Measurements from ENCODE around the gene MAD1L1.

The MAD1L1 gene

GRCh38 chr7:2169923-2170575 is 62.7 kb downstream of the MAD1L1 start:
- DNase-seq (ENCODE audit: low read depth, low spot score) = no peak
- no peak overlapping the region for H3K4me3 ChIP-seq (ENCODE audit: low read depth, low read length)
- in situ Hi-C loops (cut with HindIII; ENCODE audit: low sequenced_read_pairs) = no loop called here
- TF ChIP-seq CTCF (IDR thresholded peaks at IDR 0.05; ENCODE audit: low read depth, low read length) = no peak

GRCh38 chr7:2168615-2169311 is 64.0 kb downstream of the MAD1L1 start:
- in situ Hi-C loops (cut with HindIII; ENCODE audit: low sequenced_read_pairs) = no loop called here
- TF ChIP-seq CTCF (IDR thresholded peaks at IDR 0.05; ENCODE audit: low read depth, low read length) = no peak

GRCh38 chr7:2166625-2167280 is 66.0 kb downstream of the MAD1L1 start:
- no peak overlapping the region for H3K4me3 ChIP-seq (ENCODE audit: low read depth, low read length)
- no peak for DNase-seq (ENCODE audit: low read depth, low spot score)
- in situ Hi-C loops (cut with HindIII; ENCODE audit: low sequenced_read_pairs) = no loop called here
- no peak for TF ChIP-seq CTCF (IDR thresholded peaks at IDR 0.05; ENCODE audit: low read depth, low read length)

More at GRCh38 chr7:2168615-2169311, 64.0 kb downstream of the MAD1L1 start:
- no peak for DNase-seq (ENCODE audit: low read depth, low spot score)
- no peak overlapping the region for H3K4me3 ChIP-seq (ENCODE audit: low read depth, low read length)

GRCh38 chr7:2165610-2166594 is 66.8 kb downstream of the MAD1L1 start:
- peak; percentile 14 for DNase-seq (ENCODE audit: low read depth, low spot score)
- H3K4me3 ChIP-seq (ENCODE audit: low read depth, low read length) = no peak overlapping the region
- in situ Hi-C loops (cut with HindIII; ENCODE audit: low sequenced_read_pairs) = no loop called here
- no peak for TF ChIP-seq CTCF (IDR thresholded peaks at IDR 0.05; ENCODE audit: low read depth, low read length)

- no peak for TF ChIP-seq CTCF (IDR thresholded peaks at IDR 0.05; ENCODE audit: low read depth, low read length)
- in situ Hi-C loops (cut with HindIII; ENCODE audit: low sequenced_read_pairs) = no loop called here
- DNase-seq (ENCODE audit: low read depth, low spot score) = no peak
- H3K4me3 ChIP-seq (ENCODE audit: low read depth, low read length) = no peak overlapping the region
Observed at GRCh38 chr7:2165239-2165609, 67.5 kb downstream of the MAD1L1 start.

- no peak for DNase-seq (ENCODE audit: low read depth, low spot score)
- in situ Hi-C loops (cut with HindIII; ENCODE audit: low sequenced_read_pairs) = no loop called here
- no peak overlapping the region for H3K4me3 ChIP-seq (ENCODE audit: low read depth, low read length)
- TF ChIP-seq CTCF (IDR thresholded peaks at IDR 0.05; ENCODE audit: low read depth, low read length) = no peak
Observed at GRCh38 chr7:2164646-2165045, 68.1 kb downstream of the MAD1L1 start.
